Activated T-cell treated with anti-CD3 and anti-CD28 coated beads for 4 hours (primary cell): ENCODE measurements around the gene THBS3.
A peak's percentile ranks its signal among the peaks of the same experiment; 100 is the strongest.

Experiments used
- DNase-seq: peaks from one replicate; pipeline ENCODE4 v3.0.0-alpha.2; 2020

Gene THBS3

DNA sequence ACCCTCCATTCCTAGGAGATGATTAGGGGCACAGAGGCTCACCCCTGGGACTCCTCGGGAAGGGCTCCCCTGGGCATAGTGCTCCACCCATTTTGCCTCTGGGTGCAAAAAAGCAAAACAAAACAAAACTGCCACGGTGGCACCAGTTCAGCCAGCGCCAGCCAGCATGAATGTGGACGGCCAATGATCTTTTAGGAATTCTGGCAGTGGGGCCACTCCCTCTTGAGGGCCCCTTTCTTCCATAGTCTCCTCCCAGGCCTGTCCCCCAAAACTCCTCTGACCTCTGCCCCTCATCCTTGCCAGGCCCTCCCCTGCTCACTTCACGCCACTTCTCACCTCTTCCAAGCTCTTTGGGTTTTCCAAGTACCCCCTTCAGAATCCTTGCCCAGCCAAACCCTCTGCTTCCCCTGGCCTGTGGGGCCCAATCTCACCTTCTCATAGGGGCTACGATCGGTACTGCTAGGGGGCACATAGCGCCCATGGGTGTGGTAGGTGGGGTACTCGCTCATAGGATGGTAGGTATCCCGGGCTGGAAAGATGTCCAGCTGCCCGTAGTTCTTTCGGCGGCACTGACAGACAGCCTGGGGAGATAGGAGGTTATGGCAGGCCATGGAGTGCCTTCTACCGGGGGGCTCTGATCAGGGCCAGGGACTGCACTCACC is 20.8 kb downstream of the THBS3 start:
- no peak for DNase-seq

DNA sequence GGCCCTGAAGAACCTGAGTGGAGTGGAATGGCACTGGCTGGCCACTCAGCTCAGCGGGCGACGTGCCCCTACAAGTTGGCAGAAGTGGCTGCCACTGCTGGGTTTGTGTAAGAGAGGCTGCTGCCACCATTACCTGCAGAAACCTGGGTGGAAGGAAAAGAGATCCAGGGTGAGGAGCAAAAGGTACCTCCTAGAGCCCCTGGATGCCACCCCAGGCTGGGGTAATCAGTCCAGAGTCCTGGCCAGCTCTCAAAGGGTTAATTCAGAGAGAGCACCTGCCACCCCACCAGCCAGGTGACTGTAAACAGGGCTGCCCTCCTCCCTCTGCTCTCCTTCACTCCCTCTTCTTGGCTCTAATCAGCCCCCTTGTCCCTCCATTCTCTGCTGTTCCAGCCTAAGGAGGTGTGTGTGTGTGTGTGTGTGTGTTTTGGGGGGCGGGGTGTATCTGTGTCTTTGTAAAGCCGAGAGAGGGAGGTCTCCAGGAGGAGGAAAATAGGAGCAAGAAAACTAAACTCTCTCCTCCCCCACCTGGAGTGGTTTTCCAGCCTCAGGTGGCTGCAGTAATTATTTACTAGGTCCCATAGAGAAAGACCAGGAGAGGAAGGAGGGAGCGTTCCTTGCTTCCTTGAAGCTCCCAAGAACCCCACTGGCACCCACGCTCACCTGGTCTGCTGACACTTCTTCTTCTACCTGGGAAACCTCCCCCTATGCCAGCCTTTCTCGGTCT is 21.5 kb downstream of the THBS3 start:
- DNase-seq: no peak

DNA sequence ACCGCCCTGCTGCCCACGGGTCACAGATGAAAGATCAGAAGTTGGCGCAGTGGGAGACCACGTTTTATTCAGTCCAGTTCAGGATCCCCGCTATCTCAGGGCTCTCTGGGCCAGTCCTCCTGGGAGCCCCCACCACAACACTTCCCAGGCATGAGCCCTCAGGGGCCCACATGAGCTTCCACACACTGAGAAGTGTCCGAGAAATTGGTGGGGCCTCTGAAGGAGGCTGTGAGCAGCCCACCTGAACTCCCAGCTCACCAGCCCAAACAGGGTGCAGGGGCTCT is 22.0 kb downstream of the THBS3 start:
- no peak for DNase-seq

DNA sequence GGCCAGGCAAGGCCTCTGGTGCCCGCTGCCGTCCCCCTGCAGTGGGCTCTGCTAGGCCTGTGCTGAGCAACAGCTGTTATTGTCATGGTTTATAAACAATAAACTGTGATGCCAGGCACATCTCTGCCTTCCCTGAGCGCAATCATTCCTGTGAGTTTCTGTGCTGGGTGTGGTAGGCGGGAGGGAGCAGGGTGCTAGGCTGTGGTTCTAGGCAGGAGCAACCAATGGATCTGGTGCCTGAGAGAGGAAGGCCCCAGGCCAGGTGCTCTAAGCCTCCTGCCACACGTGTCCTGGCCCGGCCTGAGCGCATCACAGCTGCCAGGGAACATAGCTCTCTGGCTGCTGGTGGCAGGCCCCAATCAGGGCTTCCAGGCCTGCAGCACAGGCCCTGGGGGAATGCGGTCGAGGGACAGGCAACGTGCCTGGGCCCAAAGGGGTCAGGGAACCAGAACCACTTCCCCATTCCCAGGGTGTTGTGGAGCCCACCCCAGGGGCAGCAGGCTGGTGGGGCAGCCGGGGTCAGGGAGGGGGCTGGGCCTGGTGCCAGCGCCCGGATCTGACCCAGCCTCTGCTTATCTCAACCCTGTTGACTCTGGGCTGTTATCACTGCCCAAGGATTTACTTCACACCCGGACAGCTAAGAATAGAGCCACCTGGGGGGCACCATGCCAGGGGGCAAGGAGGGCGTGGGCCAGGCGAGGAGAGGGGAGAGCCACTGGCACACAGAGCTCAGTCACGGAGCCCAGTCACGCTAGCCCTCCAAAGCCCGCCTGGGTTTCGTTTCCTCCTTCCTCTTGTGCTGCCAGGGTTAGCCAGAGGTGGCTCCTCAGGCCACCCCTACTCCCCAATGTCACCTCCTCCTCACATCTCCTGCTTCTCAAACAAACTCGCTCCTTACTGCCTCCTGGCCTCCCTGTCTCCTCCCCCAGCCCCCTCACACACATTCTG is 22.6 kb downstream of the THBS3 start:
- no peak for DNase-seq

DNA sequence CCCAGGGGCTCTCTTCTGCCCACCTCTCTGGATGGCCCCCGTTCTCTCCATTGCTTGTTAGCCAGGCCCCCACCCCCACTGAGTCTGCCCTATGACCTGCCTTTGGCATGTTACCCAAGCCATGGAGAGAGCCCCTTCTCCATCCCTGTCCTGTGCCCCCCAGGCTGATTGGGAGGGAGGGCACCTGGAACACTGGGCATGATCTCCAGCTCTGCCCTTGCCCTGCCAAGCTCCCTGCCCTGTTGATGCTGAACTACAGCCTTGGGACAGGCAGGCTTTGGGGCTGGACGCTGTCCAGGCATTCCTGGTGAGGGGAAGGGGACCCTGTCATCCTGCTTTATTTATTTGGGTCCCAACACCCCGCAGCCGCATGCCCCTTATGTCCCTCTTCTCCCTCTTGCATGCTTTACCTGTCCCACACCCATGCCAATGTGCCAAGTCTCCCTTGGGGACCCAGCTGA is 23.3 kb downstream of the THBS3 start:
- no peak for DNase-seq

DNA sequence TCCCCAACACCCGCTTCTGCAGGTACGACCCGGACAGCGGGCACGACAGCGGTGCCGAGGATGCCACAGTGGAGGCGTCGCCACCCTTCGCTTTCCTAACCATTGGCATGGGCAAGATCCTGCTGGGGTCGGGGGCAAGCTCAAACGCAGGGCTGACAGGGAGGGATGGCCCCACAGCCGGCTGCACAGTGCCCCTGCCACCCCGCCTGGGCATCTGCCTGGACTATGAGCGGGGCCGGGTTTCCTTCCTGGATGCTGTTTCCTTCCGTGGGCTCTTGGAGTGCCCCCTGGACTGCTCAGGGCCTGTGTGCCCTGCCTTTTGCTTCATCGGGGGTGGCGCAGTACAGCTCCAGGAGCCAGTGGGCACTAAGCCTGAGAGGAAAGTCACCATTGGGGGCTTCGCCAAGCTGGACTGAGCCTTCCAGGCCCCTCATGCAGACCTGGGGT is 23.9 kb downstream of the THBS3 start:
- DNase-seq: no peak

DNA sequence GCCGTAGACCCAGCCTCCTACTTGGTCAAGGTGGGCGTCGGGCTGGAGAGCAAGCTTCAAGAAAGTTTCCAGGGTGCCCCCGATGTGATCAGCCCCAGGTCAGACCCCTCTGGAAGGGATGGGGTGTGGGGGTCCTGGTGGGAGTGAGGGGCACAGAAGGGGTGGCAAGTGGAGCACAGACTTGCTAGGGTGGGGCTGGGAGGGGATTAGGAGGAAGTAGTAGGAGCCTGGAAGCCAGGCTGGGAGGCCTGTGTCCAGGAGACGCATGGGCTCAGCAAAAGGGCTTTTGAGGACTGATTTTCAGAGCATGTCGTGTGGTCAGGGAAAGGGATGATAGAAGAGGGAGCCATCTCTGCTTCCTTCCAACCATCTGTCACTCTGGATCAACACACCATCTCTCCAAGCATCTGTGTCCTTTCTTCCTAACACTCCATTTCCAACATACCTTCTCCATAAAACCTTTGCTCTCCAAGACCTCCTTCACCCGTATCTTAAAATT is 25.6 kb downstream of the THBS3 start:
- DNase-seq: no peak

DNA sequence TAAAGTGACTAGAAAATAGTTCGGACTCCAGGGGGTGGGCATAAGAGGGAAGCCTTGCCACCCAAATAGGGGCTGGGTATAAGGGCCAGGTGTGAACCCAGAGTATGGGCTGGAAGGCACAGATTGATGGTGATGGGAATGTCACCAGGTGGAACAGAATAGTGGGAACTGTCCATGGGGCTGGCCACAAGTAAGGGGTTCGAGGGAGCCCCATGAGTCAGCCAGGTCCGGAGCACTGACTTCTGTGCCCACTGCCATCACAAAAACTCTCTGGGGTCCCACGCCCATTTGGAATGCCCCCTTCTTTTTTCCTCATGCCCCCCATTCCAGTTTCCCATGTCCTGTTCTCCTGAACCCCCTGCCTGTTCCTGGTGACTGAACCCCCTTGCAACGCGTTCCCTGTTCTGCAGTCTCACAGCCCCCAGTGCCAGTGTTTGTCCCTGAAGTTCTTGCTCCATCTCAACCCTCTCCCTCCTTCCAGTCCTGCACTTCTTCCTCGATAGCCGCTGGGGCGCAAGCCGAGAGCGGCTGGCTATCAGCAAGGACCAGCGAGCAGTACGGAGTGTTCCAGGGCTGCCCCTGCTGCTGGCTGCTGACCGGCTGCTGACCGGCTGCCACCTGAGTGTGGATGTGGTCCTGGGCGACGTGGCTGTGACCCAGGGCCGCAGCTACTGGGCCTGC is 26.2 kb downstream of the THBS3 start:
- no peak for DNase-seq

DNA sequence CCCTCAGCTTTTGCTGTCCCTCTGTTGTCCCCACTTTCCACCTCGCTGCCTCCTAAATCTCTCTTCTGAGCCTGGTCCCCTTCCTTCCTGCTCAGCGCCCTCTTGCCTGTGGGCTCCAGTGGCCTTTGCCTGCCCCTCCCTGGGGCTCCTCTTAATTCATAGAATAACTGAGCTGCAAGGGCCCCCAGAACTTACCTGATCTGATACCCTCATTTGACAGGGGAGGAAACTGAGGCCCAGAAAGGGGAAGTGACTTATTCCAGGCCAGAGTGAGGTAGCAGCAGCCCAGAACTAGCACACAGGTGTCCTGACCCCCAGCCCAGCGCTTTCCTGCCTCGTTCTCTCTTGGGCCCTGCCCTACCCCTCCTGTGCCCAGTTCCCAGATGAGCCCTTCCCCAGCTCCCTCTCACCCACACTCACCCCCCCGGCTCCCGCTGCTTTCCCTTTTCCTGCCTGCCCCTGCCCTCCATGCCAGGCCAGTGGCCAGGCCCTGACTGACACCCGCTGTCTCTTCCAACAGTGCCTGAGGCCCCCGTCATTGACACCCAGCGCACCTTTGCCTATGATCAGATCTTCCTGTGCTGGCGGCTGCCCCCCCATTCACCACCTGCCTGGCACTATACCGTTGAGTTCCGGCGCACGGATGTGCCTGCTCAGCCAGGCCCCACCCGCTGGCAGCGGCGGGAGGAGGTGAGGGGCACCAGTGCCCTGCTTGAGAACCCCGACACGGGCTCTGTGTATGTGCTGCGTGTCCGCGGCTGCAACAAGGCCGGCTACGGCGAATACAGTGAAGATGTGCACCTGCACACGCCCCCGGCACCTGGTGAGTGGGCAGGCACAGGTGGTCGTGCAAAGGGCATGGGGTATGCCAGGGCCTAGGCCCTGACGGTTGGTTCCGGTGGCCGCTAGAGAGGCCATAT is 28.3 kb downstream of the THBS3 start:
- DNase-seq: no peak

DNA sequence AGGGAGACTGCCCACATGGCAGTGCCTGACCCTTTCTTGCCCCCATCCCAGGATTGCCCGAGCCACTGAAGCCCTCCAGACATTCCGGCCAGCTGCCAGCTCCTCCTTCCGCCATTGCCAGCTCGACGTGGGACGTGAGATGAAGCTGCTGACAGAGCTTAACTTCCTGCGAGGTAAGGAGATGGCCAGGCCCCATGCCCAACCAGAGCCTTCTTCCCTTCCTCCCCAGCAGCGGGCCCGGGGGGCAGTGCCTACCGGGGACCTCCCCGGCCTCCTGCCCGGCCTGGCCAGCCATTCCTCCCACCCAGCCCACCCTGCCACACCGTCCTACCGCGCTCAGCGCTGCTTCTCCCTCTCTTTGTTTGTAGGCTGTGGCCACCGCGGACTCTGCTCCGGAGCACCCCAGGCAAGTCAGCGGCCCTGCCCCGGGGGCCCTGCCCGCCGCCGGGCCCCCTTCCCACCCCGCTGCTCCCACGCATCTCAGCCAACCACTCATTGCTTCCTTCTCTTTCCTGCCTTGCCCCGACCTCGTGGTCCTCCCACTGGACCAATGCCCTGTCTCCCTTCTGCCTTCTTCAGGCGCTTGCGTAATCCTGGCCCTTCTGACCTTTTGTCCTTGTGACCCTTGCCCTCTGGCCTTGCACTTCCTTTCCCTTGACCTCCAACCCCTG is 29.1 kb downstream of the THBS3 start:
- no peak for DNase-seq

DNA sequence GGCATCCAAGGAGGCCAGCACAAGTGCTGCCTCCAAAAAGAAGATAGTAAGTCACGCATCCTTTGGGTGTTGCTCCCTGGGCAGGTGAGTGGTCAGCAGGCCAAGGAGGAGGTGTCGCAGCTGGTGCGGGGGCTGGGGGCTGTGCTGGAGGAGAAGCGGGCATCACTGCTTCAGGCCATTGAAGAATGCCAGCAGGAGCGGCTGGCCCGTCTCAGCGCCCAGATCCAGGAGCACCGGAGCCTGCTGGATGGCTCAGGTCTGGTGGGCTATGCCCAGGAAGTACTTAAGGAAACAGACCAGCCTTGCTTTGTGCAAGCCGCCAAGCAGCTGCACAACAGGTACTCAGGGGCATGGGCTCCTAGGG is 29.8 kb downstream of the THBS3 start:
- no peak for DNase-seq

DNA sequence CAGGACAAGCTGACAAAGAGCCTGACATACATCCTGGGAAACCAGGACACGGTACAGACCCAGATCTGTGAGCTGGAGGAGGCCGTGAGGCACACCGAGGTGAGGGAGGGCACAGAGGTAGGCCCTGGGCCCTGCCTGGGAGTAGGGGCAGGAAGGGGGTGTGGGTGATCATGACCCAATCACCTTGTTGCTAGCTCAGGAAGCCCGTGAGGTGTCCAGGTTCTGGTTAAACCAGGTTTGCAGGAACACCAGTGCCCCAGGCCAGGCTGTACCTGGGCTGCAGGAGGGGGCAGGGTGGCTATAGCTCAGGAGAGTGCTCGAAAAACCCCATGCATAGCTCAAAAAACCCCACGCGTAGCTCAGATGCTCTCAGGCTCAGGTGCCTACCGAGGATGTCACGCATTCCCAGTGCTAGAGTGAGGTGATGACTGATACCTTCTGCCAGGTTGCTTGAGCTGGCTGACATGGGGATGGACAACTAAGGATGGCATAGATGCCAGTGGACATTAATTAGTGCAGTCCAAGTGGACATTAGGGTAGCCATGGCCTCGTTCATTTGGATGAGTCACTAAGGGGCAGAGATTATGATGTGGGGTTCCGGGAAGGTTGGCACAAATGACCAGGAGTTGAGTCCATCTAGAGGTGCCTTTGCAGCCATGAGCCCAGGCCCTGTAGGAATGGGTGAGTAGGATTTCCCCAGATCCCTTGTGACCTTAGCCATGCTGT is 30.3 kb downstream of the THBS3 start:
- no peak for DNase-seq

DNA sequence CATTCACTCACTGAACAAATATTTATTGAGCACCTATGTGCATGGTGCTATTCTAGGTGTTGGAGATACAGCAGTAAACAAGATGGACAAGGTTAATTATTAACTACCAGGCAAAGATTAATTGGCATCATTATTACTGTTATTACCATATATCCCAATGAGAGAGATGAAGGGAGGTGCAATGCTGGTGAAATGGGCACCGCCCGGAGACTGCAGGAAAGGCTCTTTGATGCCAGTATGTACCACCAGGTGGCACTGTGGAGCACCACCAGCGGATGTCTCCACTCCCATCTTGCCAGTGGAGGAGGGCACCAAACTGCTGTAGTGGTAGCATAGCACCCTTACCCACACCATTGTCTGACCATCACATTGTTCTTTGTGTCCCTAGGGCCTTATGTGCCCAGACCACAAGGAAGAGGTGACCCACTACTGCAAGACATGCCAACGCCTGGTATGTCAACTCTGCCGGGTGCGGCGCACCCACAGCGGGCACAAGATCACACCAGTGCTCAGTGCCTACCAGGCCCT is 31.1 kb downstream of the THBS3 start:
- DNase-seq: peak; percentile 85

DNA sequence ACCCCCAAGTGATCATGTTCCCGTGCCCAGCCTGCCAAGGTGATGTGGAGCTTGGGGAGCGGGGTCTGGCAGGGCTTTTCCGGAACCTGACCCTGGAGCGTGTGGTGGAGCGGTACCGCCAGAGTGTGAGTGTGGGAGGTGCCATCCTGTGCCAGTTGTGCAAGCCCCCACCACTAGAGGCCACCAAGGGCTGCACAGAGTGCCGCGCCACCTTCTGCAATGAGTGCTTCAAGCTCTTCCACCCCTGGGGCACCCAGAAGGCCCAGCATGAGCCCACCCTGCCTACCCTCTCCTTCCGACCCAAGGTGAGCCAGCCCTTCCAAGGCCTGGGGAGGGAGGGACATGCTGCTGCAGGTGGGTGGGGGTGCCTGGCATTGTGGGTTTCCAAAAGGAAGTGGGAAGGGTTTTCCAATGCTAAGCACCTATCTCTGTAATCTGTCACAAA is 31.7 kb downstream of the THBS3 start:
- DNase-seq: no peak

DNA sequence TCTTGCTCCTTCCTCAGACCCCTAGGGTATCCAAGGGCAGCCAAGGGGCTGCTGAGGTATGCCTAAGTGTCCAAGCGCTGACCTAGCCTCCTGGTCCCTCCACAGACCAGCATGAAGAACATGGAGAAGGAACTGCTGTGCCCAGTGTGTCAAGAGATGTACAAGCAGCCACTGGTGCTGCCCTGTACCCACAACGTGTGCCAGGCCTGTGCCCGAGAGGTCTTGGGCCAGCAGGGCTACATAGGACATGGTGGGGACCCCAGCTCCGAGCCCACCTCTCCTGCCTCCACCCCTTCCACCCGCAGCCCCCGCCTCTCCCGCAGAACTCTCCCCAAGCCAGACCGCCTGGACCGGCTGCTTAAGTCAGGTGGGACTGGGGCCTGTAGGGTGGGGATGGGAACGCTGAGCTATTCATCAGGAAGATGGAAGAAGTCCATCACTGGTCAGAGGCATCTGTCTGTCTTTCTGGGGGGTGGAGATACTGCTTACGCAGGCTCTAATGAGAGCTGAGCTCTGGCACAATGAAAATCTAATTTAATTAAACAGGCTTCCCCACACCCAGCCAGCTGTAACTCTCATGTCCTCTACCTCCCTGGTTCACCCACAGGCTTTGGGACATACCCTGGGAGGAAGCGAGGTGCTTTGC is 32.3 kb downstream of the THBS3 start:
- no peak for DNase-seq

DNA sequence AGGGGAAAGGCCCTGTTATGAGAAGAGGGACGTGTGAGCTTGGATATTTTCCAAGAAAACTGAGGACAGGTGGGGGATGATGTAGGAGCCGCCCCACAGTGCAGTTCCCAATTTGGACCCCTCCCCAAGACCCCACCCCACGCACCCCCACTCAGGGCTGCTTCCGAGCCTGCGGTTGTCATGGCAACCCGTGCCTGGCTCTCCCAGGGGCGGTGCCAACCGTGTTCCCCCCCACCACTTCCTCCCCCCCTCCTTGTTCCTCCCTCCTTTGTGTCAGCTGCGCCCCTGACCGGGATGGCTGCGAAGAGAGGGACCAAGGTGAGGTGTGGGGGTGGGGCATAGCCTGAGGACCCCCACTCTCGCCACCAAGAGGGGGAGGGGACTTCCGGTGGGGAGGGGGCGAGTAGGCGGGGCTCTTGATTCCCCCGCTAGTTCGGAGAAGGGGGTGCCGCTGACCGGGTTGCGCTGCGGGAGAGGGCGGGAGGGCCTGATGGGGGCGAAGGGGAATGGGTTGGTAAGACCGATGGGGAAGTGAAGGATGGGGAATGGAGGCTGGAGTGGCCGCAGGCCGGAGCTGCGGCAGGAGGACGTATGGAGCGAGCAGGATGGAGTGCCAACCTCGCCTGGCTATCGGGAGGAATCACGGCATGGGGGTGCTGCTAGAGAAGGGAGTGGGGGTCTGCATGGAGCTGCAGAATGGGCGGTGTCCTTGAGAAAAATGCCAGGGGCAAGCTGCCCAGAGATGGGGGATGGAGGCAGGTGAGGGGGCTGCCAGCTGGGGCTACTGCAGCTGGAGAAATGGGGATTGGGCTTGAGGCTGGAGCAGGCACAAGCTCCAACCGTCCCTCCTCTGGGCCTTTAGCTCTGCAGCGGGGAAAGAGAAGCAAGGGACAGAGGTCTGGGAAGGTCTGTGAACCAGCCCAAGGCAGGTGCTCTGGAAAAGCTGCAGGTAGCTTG is 33.1 kb downstream of the THBS3 start:
- DNase-seq: peak; percentile 21

DNA sequence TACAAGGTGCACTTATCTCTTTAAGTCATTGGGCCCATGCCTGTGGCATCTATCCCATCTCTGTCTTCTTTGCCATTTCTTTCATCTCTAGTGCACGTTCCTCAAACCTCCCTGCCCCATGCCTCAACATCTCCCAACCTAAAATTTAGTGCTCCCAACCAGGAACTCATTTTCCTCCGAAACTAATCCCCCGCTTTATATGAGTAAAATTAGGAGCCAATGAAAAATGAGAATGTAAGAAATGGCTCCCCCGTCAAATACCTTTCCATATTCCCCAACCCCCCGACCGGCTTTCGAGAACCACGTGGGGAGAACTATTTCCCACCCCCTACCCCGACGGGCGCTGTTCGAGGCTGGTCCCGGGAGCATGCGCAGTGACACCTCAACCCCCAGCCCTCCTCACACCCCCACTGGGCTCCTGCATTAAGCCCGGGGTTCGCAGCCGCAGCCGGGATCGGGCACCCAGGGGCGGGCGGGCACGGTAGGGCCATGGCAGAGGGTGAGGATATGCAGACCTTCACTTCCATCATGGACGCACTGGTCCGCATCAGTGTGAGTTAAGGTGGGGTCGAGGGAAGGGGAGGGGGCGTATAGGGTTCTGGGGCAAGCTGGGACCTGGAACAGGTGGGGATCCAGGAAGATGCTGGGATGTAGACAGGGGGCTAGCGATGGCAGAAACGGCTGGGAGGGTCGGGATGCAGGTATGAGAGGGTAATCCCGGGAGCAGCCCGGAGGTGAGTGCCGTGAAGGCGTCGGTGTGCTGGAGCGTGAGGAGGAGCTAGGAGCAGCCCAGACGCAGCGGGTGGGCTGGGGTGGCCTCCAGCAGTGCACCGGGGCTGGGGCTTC is 34.0 kb downstream of the THBS3 start, which contains the start of gene TRIM46:
Gene TRIM46, plus strand, starts transcription at position 372 of the 846 bp plus-strand sequence. Its CDS starts 118 bp downstream, at position 490.
- DNase-seq: peak; percentile 65
